CD4-positive, alpha-beta T cell treated with Interleukin-6 at 100 ng/mL for 8 hours (primary cell): ENCODE measurements around the gene KCNH1.

Experiments
- DNase-seq: peaks from one replicate; pipeline ENCODE4 v3.0.0-alpha.2; 2020; ENCODE audit warnings: mixed read lengths, low spot score

Gene KCNH1

GRCh38 chr1:210754878-210755665, 378.9 kb downstream of the KCNH1 start:
- DNase-seq, result no peak

GRCh38 chr1:210751911-210752310, 382.0 kb downstream of the KCNH1 start:
- no peak for DNase-seq

- DNase-seq, result no peak
Measured at GRCh38 chr1:210750468-210750867, 383.5 kb downstream of the KCNH1 start.

GRCh38 chr1:210748796-210749195, 385.2 kb downstream of the KCNH1 start:
- no peak for DNase-seq

GRCh38 chr1:210747890-210748289, 386.1 kb downstream of the KCNH1 start:
- DNase-seq, result no peak

- DNase-seq, result no peak
Measured at GRCh38 chr1:210747112-210747511, 386.8 kb downstream of the KCNH1 start.

- DNase-seq, result no peak
Measured at GRCh38 chr1:210746024-210746731, 387.8 kb downstream of the KCNH1 start.

GRCh38 chr1:210743038-210743437, 390.9 kb downstream of the KCNH1 start:
- no peak for DNase-seq

GRCh38 chr1:210741564-210741963, 392.4 kb downstream of the KCNH1 start:
- DNase-seq, result no peak

GRCh38 chr1:210739627-210740026, 394.3 kb downstream of the KCNH1 start:
- no peak for DNase-seq

GRCh38 chr1:210738256-210738655, 395.7 kb downstream of the KCNH1 start:
- no peak for DNase-seq

- DNase-seq, result no peak
Measured at GRCh38 chr1:210736713-210737112, 397.2 kb downstream of the KCNH1 start.

- no peak for DNase-seq
Measured at GRCh38 chr1:210731597-210731996, 402.4 kb downstream of the KCNH1 start.

GRCh38 chr1:210731193-210731592, 402.8 kb downstream of the KCNH1 start:
- no peak for DNase-seq

GRCh38 chr1:210730023-210730422, 403.9 kb downstream of the KCNH1 start:
- no peak for DNase-seq

GRCh38 chr1:210728437-210729149, 405.4 kb downstream of the KCNH1 start:
- DNase-seq, result no peak

GRCh38 chr1:210727709-210728108, 406.2 kb downstream of the KCNH1 start:
- DNase-seq, result no peak

- no peak for DNase-seq
Measured at GRCh38 chr1:210726621-210727020, 407.3 kb downstream of the KCNH1 start.

- no peak for DNase-seq
Measured at GRCh38 chr1:210724768-210725167, 409.2 kb downstream of the KCNH1 start.

- DNase-seq, result no peak
Measured at GRCh38 chr1:210723646-210724045, 410.3 kb downstream of the KCNH1 start.

- DNase-seq, result no peak
Measured at GRCh38 chr1:210722410-210723081, 411.4 kb downstream of the KCNH1 start.

- no peak for DNase-seq
Measured at GRCh38 chr1:210715072-210715471, 418.9 kb downstream of the KCNH1 start.
